Measurements from ENCODE around the gene NFIX. TPM values are rescaled to one million over a fixed set of nuclear protein-coding genes. Genes with fewer than 3 reads are reported as not detected.
A peak's percentile ranks its signal among the peaks of the same experiment; 100 is the strongest.

The NFIX gene
- total and polyA plus RNA-seq, 2 of the 13 experiments (the other 11 are each of a cell fraction or from before 2014, with no cell fraction given) = 3.4 to 5.4 TPM

- TF ChIP-seq ETV5 (CRISPR knock-in tag; IDR thresholded peaks at IDR 0.05; ENCODE audit: borderline replicate concordance) = peak; percentile 37; the same call in 1 of the 2 replicates
- TF ChIP-seq FOXO4 (CRISPR knock-in tag; conservative IDR thresholded peaks at IDR 0.05) = 0 out of 2 replicates have a peak, but pooled peaks have one; percentile 29
- TF ChIP-seq IRF2 (CRISPR knock-in tag; IDR thresholded peaks at IDR 0.05) = peak; percentile 57; the same call in 1 of the 2 replicates
- TF ChIP-seq RCOR2 (CRISPR knock-in tag; IDR thresholded peaks at IDR 0.05) = peak; percentile 79; the same call in 1 of the 2 replicates
- TF ChIP-seq ZNF20 (CRISPR knock-in tag; IDR thresholded peaks at IDR 0.05) = no peak
- no peak for TF ChIP-seq FOXP1 (IDR thresholded peaks at IDR 0.05)
- peak; percentile 80 for TF ChIP-seq FOXP1 (CRISPR knock-in tag; IDR thresholded peaks at IDR 0.05)
- TF ChIP-seq MXI1 (IDR thresholded peaks at IDR 0.05; ENCODE audit: borderline replicate concordance, low read depth, low read length) = peak; percentile 37; the same call in 1 of the 3 replicates
- peak; percentile 97 for TF ChIP-seq PITX1 (CRISPR knock-in tag; IDR thresholded peaks at IDR 0.05)
- peak; percentile 83 for TF ChIP-seq PAXIP1 (CRISPR knock-in tag; conservative IDR thresholded peaks at IDR 0.05)
- TF ChIP-seq FOXA3 (CRISPR knock-in tag; IDR thresholded peaks at IDR 0.05) = peak; percentile 94
- TF ChIP-seq HNF4G (IDR thresholded peaks at IDR 0.05; ENCODE audit: borderline replicate concordance, low read depth, low read length) = peak; percentile 64; the same call in 1 of the 2 replicates
- no peak for TF ChIP-seq HNF4G (CRISPR knock-in tag; IDR thresholded peaks at IDR 0.05; ENCODE audit: borderline replicate concordance, low read depth)
- TF ChIP-seq SAP130 (CRISPR knock-in tag; IDR thresholded peaks at IDR 0.05; ENCODE audit: low read depth) = peak; percentile 76
- no peak for TF ChIP-seq HNF1A (IDR thresholded peaks at IDR 0.05; ENCODE audit: low read depth)
- peak; percentile 60; the same call in 1 of the 2 replicates for TF ChIP-seq HNF1A (CRISPR knock-in tag; IDR thresholded peaks at IDR 0.05; ENCODE audit: borderline replicate concordance)
- no peak for TF ChIP-seq RELA (CRISPR knock-in tag; IDR thresholded peaks at IDR 0.05)
- TF ChIP-seq NFKBIZ (CRISPR knock-in tag; IDR thresholded peaks at IDR 0.05) = 0 out of 2 replicates have a peak, but pooled peaks have one; percentile 60
- TF ChIP-seq ZNF264 (CRISPR knock-in tag; IDR thresholded peaks at IDR 0.05) = peak; percentile 7; the same call in 1 of the 2 replicates
- peak; percentile 61; the same call in 1 of the 2 replicates for TF ChIP-seq PPARG (CRISPR knock-in tag; conservative IDR thresholded peaks at IDR 0.05)
Measured at GRCh38 chr19:13051557-13052165, 56.4 kb downstream of the NFIX start (continued).
